Uterus (tissue), 2 donors: ENCODE results near the gene KCNIP1.

Experiments used
- CTCF ChIP-seq, 4 experiments: fragments of 200-600 bp in 2 of 4; fragments of 450-650 bp in 2 of 4; sonication (generic) in 2 of 4; IDR thresholded peaks; one replicate each; pipeline ENCODE4 v1.5.1; 2016 to 2019; ENCODE audit warnings: antibody characterized with exemption in 4 of 4, mild to moderate bottlenecking in 2 of 4, moderate library complexity in 1 of 4
- POLR2A ChIP-seq, 2 donors: fragments of 450-650 bp; IDR thresholded peaks; one replicate each; pipeline ENCODE4 v1.6.1; 2016; ENCODE audit warnings: antibody characterized with exemption in 2 of 2, mild to moderate bottlenecking in 1 of 2, moderate library complexity in 1 of 2

GRCh38 chr5:170738840-170739239 is 235.0 kb downstream of the KCNIP1 start:
- TF ChIP-seq CTCF (IDR thresholded peaks at IDR 0.05) (no peak), POLR2A (IDR thresholded peaks at IDR 0.05) (no peak)
